ENCODE data around the gene DNAJB13.

Gene DNAJB13

GRCh38 chr11:74009675-74010305 is 59.0 kb downstream of the DNAJB13 start:
- no peak overlapping the region for H3K27ac ChIP-seq (ENCODE audit: low read length)
- H3K4me3 ChIP-seq (ENCODE audit: low read length): no peak overlapping the region
- peaks cover 10% of the 10 kb centered on the region for H3K4me1 ChIP-seq (ENCODE audit: low read length)
- H3K4me2 ChIP-seq (ENCODE audit: low read depth, low read length): no peak overlapping the region
- no peaks in the 10 kb centered on the region for H3K9me2 ChIP-seq (replicated peaks; ENCODE audit: insufficient read depth, low read length)
- no peak for DNase-seq
- no peaks in the 10 kb centered on the region for H3K79me2 ChIP-seq (ENCODE audit: low read length)
- H3K36me3 ChIP-seq (replicated peaks; ENCODE audit: insufficient read depth, low read length): no peaks in the 10 kb centered on the region
- H3K27me3 ChIP-seq (replicated peaks; ENCODE audit: insufficient read depth, low read length): no peaks in the 10 kb centered on the region
- H3K9ac ChIP-seq (ENCODE audit: low read length): no peak overlapping the region
- no peak for TF ChIP-seq EZH2 (optimal IDR thresholded peaks at IDR 0.05; ENCODE audit: low read depth, low read length)
- TF ChIP-seq EZH2phosphoT487 (IDR thresholded peaks at IDR 0.05; ENCODE audit: low read length): no peak
- TF ChIP-seq, protein P1, sequence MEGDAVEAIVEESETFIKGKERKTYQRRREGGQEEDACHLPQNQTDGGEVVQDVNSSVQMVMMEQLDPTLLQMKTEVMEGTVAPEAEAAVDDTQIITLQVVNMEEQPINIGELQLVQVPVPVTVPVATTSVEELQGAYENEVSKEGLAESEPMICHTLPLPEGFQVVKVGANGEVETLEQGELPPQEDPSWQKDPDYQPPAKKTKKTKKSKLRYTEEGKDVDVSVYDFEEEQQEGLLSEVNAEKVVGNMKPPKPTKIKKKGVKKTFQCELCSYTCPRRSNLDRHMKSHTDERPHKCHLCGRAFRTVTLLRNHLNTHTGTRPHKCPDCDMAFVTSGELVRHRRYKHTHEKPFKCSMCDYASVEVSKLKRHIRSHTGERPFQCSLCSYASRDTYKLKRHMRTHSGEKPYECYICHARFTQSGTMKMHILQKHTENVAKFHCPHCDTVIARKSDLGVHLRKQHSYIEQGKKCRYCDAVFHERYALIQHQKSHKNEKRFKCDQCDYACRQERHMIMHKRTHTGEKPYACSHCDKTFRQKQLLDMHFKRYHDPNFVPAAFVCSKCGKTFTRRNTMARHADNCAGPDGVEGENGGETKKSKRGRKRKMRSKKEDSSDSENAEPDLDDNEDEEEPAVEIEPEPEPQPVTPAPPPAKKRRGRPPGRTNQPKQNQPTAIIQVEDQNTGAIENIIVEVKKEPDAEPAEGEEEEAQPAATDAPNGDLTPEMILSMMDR (IDR thresholded peaks at IDR 0.05; ENCODE audit: low read length): no peak
- H3K9me3 ChIP-seq (replicated peaks; ENCODE audit: insufficient read depth, low read length): no peaks in the 10 kb centered on the region
- no peak overlapping the region for H2AFZ ChIP-seq (ENCODE audit: low read length)
- no peaks in the 10 kb centered on the region for H4K20me1 ChIP-seq (ENCODE audit: insufficient read depth, low read length)
- peaks cover 6% of the 10 kb centered on the region; the same call in 1 of the 2 replicates for H3F3A ChIP-seq (ENCODE audit: insufficient read depth, low read length)

- Histone ChIP-seq H3F3A (ENCODE audit: insufficient read depth, low read length) (peaks cover 13% of the 10 kb centered on the region), H3K4me2 (ENCODE audit: low read depth, low read length) (no peak overlapping the region), H3K27ac (ENCODE audit: low read length) (no peak overlapping the region), H4K20me1 (ENCODE audit: insufficient read depth, low read length) (no peaks in the 10 kb centered on the region), H3K4me3 (ENCODE audit: low read length) (no peak overlapping the region), H3K4me1 (ENCODE audit: low read length) (peaks cover 18% of the 10 kb centered on the region), H3K9ac (ENCODE audit: low read length) (no peak overlapping the region), H3K79me2 (ENCODE audit: low read length) (no peaks in the 10 kb centered on the region), H3K9me2 (replicated peaks; ENCODE audit: insufficient read depth, low read length) (no peaks in the 10 kb centered on the region), H3K36me3 (replicated peaks; ENCODE audit: insufficient read depth, low read length) (no peaks in the 10 kb centered on the region), H2AFZ (ENCODE audit: low read length) (no peak overlapping the region), H3K27me3 (replicated peaks; ENCODE audit: insufficient read depth, low read length) (no peaks in the 10 kb centered on the region), H3K9me3 (replicated peaks; ENCODE audit: insufficient read depth, low read length) (no peaks in the 10 kb centered on the region)
- DNase-seq: no peak
- TF ChIP-seq EZH2phosphoT487 (IDR thresholded peaks at IDR 0.05; ENCODE audit: low read length): no peak
- TF ChIP-seq, protein P1 (IDR thresholded peaks at IDR 0.05; ENCODE audit: low read length): no peak
- no peak for TF ChIP-seq EZH2 (optimal IDR thresholded peaks at IDR 0.05; ENCODE audit: low read depth, low read length)
These were observed 59.8 kb downstream of the DNAJB13 start for GRCh38 chr11:74010306-74011300.

GRCh38 chr11:74011360-74012073 is 60.7 kb downstream of the DNAJB13 start:
- peaks cover 19% of the 10 kb centered on the region for H3K4me1 ChIP-seq (ENCODE audit: low read length)
- H3F3A ChIP-seq (ENCODE audit: insufficient read depth, low read length): peaks cover 13% of the 10 kb centered on the region
- TF ChIP-seq, protein P1 (IDR thresholded peaks at IDR 0.05; ENCODE audit: low read length): no peak
- TF ChIP-seq EZH2 (optimal IDR thresholded peaks at IDR 0.05; ENCODE audit: low read depth, low read length) (no peak), EZH2phosphoT487 (IDR thresholded peaks at IDR 0.05; ENCODE audit: low read length) (no peak)
- H3K27me3 ChIP-seq (replicated peaks; ENCODE audit: insufficient read depth, low read length): no peaks in the 10 kb centered on the region
- no peak overlapping the region for H3K27ac ChIP-seq (ENCODE audit: low read length)
- H3K4me2 ChIP-seq (ENCODE audit: low read depth, low read length): no peak overlapping the region
- H3K9me2 ChIP-seq (replicated peaks; ENCODE audit: insufficient read depth, low read length): no peaks in the 10 kb centered on the region
- no peaks in the 10 kb centered on the region for H4K20me1 ChIP-seq (ENCODE audit: insufficient read depth, low read length)
- no peaks in the 10 kb centered on the region for H3K9me3 ChIP-seq (replicated peaks; ENCODE audit: insufficient read depth, low read length)
- no peak overlapping the region for H2AFZ ChIP-seq (ENCODE audit: low read length)
- no peak overlapping the region for H3K9ac ChIP-seq (ENCODE audit: low read length)
- no peaks in the 10 kb centered on the region for H3K36me3 ChIP-seq (replicated peaks; ENCODE audit: insufficient read depth, low read length)
- no peaks in the 10 kb centered on the region for H3K79me2 ChIP-seq (ENCODE audit: low read length)
- DNase-seq: no peak
- no peak overlapping the region for H3K4me3 ChIP-seq (ENCODE audit: low read length)
